HT-29 (cell line): ENCODE results near the gene UACA. TPM values are rescaled to one million over a fixed set of nuclear protein-coding genes. Genes with fewer than 3 reads are reported as not detected.
"Not testable (repeated sequence)": the region's sequence is repeated elsewhere in the genome, so short reads cannot be mapped to it uniquely, and the experiment has no call there.

Experiments
- DNase-seq: peaks from one replicate; pipeline ENCODE4 v3.0.0-alpha.2; 2015; ENCODE audit warnings: low spot score
- total RNA-seq: library from RNA; depleted of rRNA; stranded (reverse); fragments of >200 nt; shearing (Covaris generic); gene quantifications from 2 replicates; pipeline ENCODE4 v1.2.3, GENCODE V29; 2014

UACA gene
- total RNA-seq, 1 experiment from 2014 or later: 20.5 TPM

GRCh38 chr15:70663069-70663468 lies 100.3 kb downstream of the UACA start:
- not testable (repeated sequence) for DNase-seq

- no peak for DNase-seq
Observed at GRCh38 chr15:70659662-70660061, 103.7 kb downstream of the UACA start.

- no peak for DNase-seq
Observed at GRCh38 chr15:70658641-70659040, 104.7 kb downstream of the UACA start.

- DNase-seq: peak; percentile 30
Observed at GRCh38 chr15:70653426-70653825, 109.9 kb downstream of the UACA start.

- no peak for DNase-seq
Observed at GRCh38 chr15:70652341-70652740, 111.0 kb downstream of the UACA start.

GRCh38 chr15:70651303-70651845 lies 112.0 kb downstream of the UACA start:
- DNase-seq: no peak

- no peak for DNase-seq
Observed at GRCh38 chr15:70650567-70651302, 112.6 kb downstream of the UACA start.

GRCh38 chr15:70647396-70647795 lies 116.0 kb downstream of the UACA start:
- no peak for DNase-seq

GRCh38 chr15:70646169-70646568 lies 117.2 kb downstream of the UACA start:
- no peak for DNase-seq

GRCh38 chr15:70643783-70644125 lies 119.6 kb downstream of the UACA start:
- peak; percentile 92 for DNase-seq

- peak; percentile 86 for DNase-seq
Observed at GRCh38 chr15:70643106-70643782, 120.1 kb downstream of the UACA start.

- DNase-seq: peak; percentile 78
Observed at GRCh38 chr15:70636540-70637165, 126.7 kb downstream of the UACA start.

- DNase-seq: no peak
Observed at GRCh38 chr15:70635895-70636294, 127.5 kb downstream of the UACA start.

- no peak for DNase-seq
Observed at GRCh38 chr15:70633991-70634390, 129.4 kb downstream of the UACA start.

- DNase-seq: peak; percentile 77
Observed at GRCh38 chr15:70633103-70633831, 130.1 kb downstream of the UACA start.

GRCh38 chr15:70632491-70633102 lies 130.8 kb downstream of the UACA start:
- DNase-seq: peak; percentile 66

- DNase-seq: no peak
Observed at GRCh38 chr15:70632079-70632478, 131.3 kb downstream of the UACA start.

- DNase-seq: no peak
Observed at GRCh38 chr15:70629735-70630273, 133.6 kb downstream of the UACA start.

- no peak for DNase-seq
Observed at GRCh38 chr15:70628549-70628896, 134.8 kb downstream of the UACA start.

GRCh38 chr15:70627734-70628548 lies 135.4 kb downstream of the UACA start:
- no peak for DNase-seq
